B cell (primary cell): ENCODE measurements around the gene CR1L. TPM values are rescaled to one million over a fixed set of nuclear protein-coding genes. Genes with fewer than 3 reads are reported as not detected.

Source experiments
- ATAC-seq: fragments of 200-7000 bp; cut with Tn5 transposase; one replicate; pipeline ENCODE4 v1.10.0; 2021; ENCODE audit warnings: low read depth, mild to moderate bottlenecking, moderate number of reproducible peaks, moderate library complexity
- CTCF ChIA-PET: fragments of 350-600 bp; sonication (Branson Sonifier 250); formaldehyde crosslinking; loops from one replicate; lab custom pipeline; 2021; ENCODE audit warnings: antibody characterized with exemption, inconsistent platforms; lab: Charles Lee
- POLR2A ChIA-PET: fragments of 350-600 bp; sonication (Branson Sonifier 250); formaldehyde crosslinking; loops from one replicate; lab custom pipeline; 2021; ENCODE audit warnings: antibody characterized with exemption; lab: Charles Lee
- DNase-seq: peaks from one replicate; pipeline ENCODE4 v3.0.0; 2013
- H2AFZ ChIP-seq: 2 replicates; pipeline ENCODE4 v1.6.1; 2012; ENCODE audit warnings: mild to moderate bottlenecking, low read depth, low read length; ENCODE audit not compliant: insufficient read depth, poor library complexity, severe bottlenecking
- H3K27ac ChIP-seq, 2 donors: 1 replicate in 1 of 2; 2 replicates in 1 of 2; pipeline ENCODE4 v1.5.1; 2012 to 2013; ENCODE audit warnings: low read length in 2 of 2, mild to moderate bottlenecking in 2 of 2, moderate library complexity in 1 of 2
- H3K27me3 ChIP-seq, 4 experiments: fragments of 200-600 bp in 1 of 4; sonication (generic) in 1 of 4; replicated peaks in 1 of 4; 1 replicate in 2 of 4; 2 replicates in 2 of 4; pipeline versions ENCODE4 v1.6.1 to v1.7.0; 2013 to 2016; ENCODE audit warnings: low read length in 3 of 4, mild to moderate bottlenecking in 2 of 4, mixed read lengths in 1 of 4, moderate library complexity in 1 of 4; ENCODE audit not compliant: insufficient read depth in 4 of 4, control insufficient read depth in 3 of 4; ENCODE audit errors: control extremely low read depth in 1 of 4
- H3K36me3 ChIP-seq, 2 experiments: replicated peaks in 1 of 2; 1 replicate in 1 of 2; 2 replicates in 1 of 2; pipeline versions ENCODE4 v1.6.1 to v1.7.1; 2013; ENCODE audit warnings: low read length in 1 of 2; ENCODE audit not compliant: insufficient read depth in 2 of 2, control insufficient read depth in 1 of 2; ENCODE audit errors: control extremely low read depth in 1 of 2, extremely low read depth in 1 of 2
- H3K4me1 ChIP-seq, 2 donors: fragments of 200-600 bp in 1 of 2; sonication (generic) in 1 of 2; 1 replicate in 1 of 2; 2 replicates in 1 of 2; pipeline versions ENCODE4 v1.5.1 to v1.6.1; 2013 to 2017; ENCODE audit warnings: low read length in 2 of 2; ENCODE audit not compliant: control insufficient read depth in 2 of 2, insufficient read depth in 2 of 2
- H3K4me2 ChIP-seq: replicated peaks from 2 replicates; pipeline ENCODE3; 2012; ENCODE audit warnings: mild to moderate bottlenecking, low read depth, low read length; ENCODE audit not compliant: poor library complexity, severe bottlenecking
- H3K4me3 ChIP-seq, 5 experiments: fragments of 200-600 bp in 1 of 5; sonication (generic) in 1 of 5; 1 replicate in 3 of 5; 2 replicates in 2 of 5; pipeline versions ENCODE4 v1.5.1 to v1.7.0; 2011 to 2016; ENCODE audit warnings: low read length in 4 of 5, mild to moderate bottlenecking in 4 of 5, low read depth in 2 of 5, control low read depth in 1 of 5, moderate library complexity in 1 of 5; ENCODE audit not compliant: insufficient read depth in 1 of 5; ENCODE audit errors: control extremely low read depth in 1 of 5, extremely low read depth in 1 of 5
- H3K79me2 ChIP-seq: fragments of 200-600 bp; sonication (generic); one replicate; pipeline ENCODE4 v1.6.0; 2016; ENCODE audit warnings: low read length; ENCODE audit not compliant: control insufficient read depth, insufficient read depth
- H3K9ac ChIP-seq: fragments of 200-600 bp; sonication (generic); 2 replicates; pipeline ENCODE4 v1.6.1; 2017; ENCODE audit warnings: mild to moderate bottlenecking, low read length, moderate library complexity
- H3K9me3 ChIP-seq, 3 donors: one replicate each; pipeline versions ENCODE4 v1.6.1 to v1.7.1; 2013; ENCODE audit warnings: low read length in 2 of 3; ENCODE audit not compliant: control insufficient read depth in 2 of 3, insufficient read depth in 1 of 3; ENCODE audit errors: control extremely low read depth in 1 of 3
- H4K20me1 ChIP-seq: 2 replicates; pipeline ENCODE4 v1.6.0; 2012; ENCODE audit warnings: mild to moderate bottlenecking, low read length; ENCODE audit not compliant: insufficient read depth, control insufficient read depth, poor library complexity, severe bottlenecking
- H3K27ac Mint-ChIP-seq: one replicate; pipeline ENCODE4 v1.8.0; 2021; ENCODE audit warnings: mixed read lengths
- H3K27me3 Mint-ChIP-seq: one replicate; pipeline ENCODE4 v1.8.0; 2021; ENCODE audit warnings: mixed read lengths
- H3K4me1 Mint-ChIP-seq: one replicate; pipeline ENCODE4 v1.8.0; 2021; ENCODE audit warnings: mixed read lengths
- H3K4me3 Mint-ChIP-seq: one replicate; pipeline ENCODE4 v1.8.0; 2021; ENCODE audit warnings: mixed read lengths
- H3K9me3 Mint-ChIP-seq: one replicate; pipeline ENCODE4 v1.8.0; 2022; ENCODE audit warnings: mixed read lengths; ENCODE audit not compliant: insufficient read depth
- CTCF ChIP-seq: fragments of 200-600 bp; IDR thresholded peaks from one replicate; pipeline ENCODE4 v1.8.0; 2022; ENCODE audit warnings: antibody characterized with exemption, mild to moderate bottlenecking
- EZH2 ChIP-seq: IDR thresholded peaks from 2 replicates; pipeline ENCODE4 v1.6.1; 2012; ENCODE audit warnings: borderline replicate concordance, low read depth, mild to moderate bottlenecking, moderate library complexity, low read length; ENCODE audit not compliant: insufficient read depth, poor library complexity, severe bottlenecking
- WGBS: methylation state at CpG from one replicate; pipeline ENCODE4 v1.1.5; 2013; ENCODE audit warnings: missing lambda C conversion rate; ENCODE audit not compliant: insufficient coverage; 5-methylcytosine and 5-hydroxymethylcytosine counted together
- intact Hi-C: fragments of 100-400 bp; cut with micrococcal nuclease; formaldehyde crosslinking; loops from one replicate; pipeline ENCODE4 v1.10.0; 2022
- polyA plus RNA-seq: library from polyadenylated mRNA; depleted of rRNA; stranded (reverse); fragments of >200 nt; gene quantifications from 2 replicates; pipeline ENCODE4 v1.2.3, GENCODE V29; 2012
- total RNA-seq, 2 donors: library from RNA; stranded (reverse); fragments of 120-200 nt in 1 of 2; gene quantifications; 1 replicate in 1 of 2; 2 replicates in 1 of 2; pipeline versions ENCODE4 v1.2.3 to v1.2.4, GENCODE V29; 2013 to 2022

Gene CR1L
- total and polyA plus RNA-seq, 2 donors (not counting 1 experiment from before 2014, with no cell fraction given): 0.07 to 0.59 TPM

GRCh38 chr1:207747627-207748492 is 102.9 kb downstream of the CR1L start:
- no peak overlapping the region for H3K9ac ChIP-seq
- H4K20me1 ChIP-seq: peaks cover 4% of the 10 kb centered on the region
- intact Hi-C loops: no loop called here
- DNase-seq (no peak), ATAC-seq (no peak)
- H3K79me2 ChIP-seq: peaks cover 30% of the 10 kb centered on the region
- H3K4me1 ChIP-seq: peaks cover 9 to 10% of the 10 kb centered on the region in 2 donors
- no peaks in the 10 kb centered on the region for H3K9me3 ChIP-seq
- no peaks in the 10 kb centered on the region for H3K36me3 ChIP-seq
- no peak overlapping the region for H2AFZ ChIP-seq
- H3K4me3 Mint-ChIP-seq: no peak overlapping the region
- H3K4me2 ChIP-seq: no peak overlapping the region
- no peak overlapping the region for H3K27ac ChIP-seq
- 95% methylated on average over 12 of the region's 15 CpGs for WGBS
- H3K4me3 ChIP-seq: no peak overlapping the region
- H3K9me3 Mint-ChIP-seq: no peaks in the 10 kb centered on the region
- H3K27ac Mint-ChIP-seq: no peak overlapping the region
- ChIA-PET POLR2A (no interaction called here), CTCF (no interaction called here)
- H3K4me1 Mint-ChIP-seq: peaks cover 22% of the 10 kb centered on the region
- TF ChIP-seq EZH2: no peak
- TF ChIP-seq CTCF: no peak
- H3K27me3 ChIP-seq: no peaks in the 10 kb centered on the region
- H3K27me3 Mint-ChIP-seq: no peaks in the 10 kb centered on the region
